ENCODE data around the gene TSEN15.
"Not testable (repeated sequence)": the region's sequence is repeated elsewhere in the genome, so short reads cannot be mapped to it uniquely, and the experiment has no call there.

TSEN15 gene

DNA sequence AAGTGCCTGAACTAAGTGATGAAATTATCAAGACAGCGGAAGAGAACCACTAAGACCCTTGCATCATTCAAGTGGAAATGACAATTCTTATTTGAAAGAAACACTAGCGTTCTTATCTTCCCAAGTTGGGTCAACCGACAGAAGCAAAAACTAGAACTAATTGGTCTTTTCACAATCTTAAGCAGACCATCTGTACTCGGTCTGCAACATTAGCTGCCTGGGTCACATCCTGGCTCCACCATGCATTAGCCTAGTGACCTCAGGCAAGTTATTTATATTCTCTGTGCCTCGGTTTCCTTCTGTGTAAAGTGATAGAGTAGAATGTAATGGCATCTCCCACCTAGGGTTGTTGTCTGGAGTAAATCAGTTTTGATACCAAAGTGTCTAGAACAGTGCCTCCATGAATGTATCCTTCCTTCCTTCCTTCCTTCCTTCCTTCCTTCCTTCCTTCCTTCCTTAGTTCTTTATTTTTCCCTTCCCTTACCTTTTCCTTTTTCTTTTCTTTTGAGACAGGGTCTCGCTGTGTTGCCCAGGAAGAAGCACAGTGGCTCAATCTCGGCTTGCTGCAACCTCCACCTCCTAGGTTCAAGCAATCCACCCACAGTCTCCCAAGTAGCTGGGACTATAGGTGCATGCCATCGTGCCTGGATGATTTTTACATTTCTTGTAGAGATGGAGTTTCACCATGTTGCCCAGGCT lies 20.0 kb upstream of the TSEN15 start:
- DNase-seq (ENCODE audit: low read depth in 2 of 2) = no peak

DNA sequence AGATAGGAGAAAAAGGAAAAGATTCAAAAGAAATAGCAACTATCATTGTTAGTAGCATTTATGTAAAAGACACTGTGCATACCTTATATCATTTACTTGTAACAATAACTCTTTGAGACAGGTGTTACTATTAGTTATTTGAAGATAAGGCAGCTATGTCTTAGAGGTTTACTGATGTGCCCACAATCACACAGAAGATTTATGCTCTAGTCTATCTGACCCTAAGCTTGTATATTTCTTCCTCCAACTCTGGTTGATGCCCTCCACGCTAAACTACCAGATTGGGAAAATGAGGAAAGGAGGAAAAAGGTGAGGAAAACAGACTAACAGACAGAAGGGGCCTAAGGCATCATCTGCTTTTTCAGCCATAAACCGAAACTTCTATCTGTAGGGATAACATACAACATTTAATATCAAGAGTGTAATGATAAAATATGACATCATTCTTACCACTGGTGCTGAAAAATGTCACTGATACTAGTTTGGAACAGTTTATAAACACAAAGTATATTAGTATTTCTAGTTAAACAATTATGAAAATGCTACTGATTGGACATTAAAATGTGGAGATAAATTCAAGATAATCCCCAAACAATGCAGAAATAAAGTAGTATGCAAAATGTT lies 19.1 kb upstream of the TSEN15 start:
- no peak for DNase-seq (ENCODE audit: low read depth in 2 of 2)

DNA sequence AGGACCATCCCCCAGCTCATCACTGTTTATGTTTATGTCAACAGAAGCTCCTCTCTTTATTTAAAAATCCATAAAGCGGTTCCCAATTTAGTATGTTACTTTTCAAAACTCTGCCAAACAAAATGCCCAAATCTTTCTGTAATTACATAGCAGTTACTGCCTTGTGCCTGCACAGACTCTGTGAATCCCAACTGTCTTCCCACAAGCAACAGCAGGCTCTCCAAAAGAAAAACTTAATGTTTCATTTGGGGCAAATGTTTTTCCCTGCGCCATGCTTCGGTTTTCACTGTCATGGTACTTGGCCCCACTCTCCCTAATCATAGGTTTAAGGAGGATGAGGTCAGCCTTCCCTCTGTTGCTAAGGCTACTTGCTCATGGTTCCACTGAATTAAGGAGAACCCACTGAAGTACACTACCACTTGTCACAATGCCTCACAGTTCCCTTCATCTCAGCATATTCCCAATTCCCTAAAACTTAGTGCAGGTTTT lies 18.6 kb upstream of the TSEN15 start:
- DNase-seq (ENCODE audit: low read depth in 2 of 2) = no peak

DNA sequence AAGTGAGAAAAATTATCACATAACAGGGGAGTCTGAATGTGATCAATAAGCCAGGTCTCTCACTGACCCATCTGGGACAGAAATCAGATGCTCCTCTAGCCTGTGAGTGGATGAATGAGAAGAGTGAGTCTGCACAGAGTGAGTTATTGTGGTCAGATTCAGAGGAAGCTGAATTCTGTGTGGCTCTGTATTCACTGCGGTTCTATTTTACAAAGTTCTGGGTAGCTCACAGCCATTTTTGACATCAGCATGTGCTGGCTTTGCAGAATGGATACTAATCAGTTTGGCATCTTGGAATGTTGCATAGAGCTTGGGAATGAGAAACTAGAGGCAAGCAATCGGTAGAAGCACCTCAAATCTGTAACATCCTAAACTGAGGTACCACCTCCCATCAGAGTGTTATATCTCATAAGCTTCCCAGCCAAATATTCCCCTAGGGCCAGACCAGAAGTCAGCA lies 17.8 kb upstream of the TSEN15 start:
- DNase-seq (ENCODE audit: low read depth in 2 of 2) = no peak

DNA sequence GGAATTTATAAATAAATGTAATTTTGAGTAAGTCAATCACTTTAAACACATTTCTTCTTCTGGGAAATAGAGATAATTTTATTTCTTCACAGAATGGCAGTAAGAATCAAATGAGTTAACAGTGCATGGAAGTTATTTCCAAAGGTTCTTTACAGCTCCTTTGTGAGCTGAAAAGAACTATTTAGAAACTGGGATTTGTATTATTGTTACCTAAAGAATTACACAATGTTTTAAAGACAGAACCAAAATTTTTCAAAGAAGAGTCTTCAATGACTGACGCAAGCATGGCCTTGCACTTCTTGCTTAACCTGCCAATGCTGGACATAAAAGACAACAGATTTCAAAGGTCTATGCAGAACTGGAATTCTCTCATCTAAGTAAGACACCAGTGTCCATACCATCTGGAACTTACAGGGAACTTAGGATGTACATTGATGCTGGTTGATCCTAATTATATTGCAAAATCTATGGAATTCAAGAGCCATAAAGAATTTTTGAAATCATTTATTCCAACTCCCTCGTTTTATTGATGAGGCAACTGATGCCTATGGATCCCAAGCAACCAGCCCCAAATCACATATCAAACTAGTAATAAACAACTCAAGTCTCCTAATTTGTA lies 16.7 kb upstream of the TSEN15 start:
- DNase-seq (ENCODE audit: low read depth in 2 of 2) = no peak

DNA sequence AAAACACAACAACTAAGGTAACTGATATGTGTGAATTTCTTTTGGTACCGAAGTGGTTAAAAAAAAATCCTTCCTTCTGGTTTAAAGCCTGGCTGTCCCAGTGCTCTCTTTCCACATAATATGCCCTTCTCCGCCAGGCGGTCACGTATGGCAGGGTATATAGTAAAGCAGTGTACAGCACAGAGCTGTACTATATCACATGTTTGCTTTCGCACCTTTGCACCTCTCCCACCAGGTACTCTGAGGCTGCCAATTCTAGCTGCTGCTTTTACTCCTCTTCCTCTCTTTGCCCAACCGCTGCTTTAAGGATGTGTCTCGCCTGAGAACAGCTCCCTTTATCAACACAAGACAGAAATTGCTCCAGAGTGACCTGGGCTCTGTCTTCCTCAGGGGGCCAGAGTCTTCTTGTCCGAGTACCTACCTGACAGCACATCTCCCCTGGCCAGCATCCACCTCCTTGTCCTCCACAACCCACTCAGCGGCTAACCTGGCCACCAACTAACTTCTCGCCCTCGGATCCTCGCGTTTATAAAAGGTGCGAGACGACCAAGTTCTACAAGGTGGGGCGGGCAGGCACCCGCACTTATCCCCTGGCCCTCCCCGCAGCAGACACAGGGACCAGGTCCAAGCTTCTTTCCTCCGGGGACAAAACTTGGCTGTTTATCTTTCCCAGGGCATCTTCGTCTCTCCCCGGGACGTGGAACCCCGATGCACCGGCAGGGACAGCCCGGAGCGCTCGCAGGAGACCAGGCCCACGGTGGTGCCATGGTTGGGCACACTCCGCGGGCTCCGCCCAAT lies 15.6 kb upstream of the TSEN15 start:
- DNase-seq (ENCODE audit: low read depth in 2 of 2) = no peak

DNA sequence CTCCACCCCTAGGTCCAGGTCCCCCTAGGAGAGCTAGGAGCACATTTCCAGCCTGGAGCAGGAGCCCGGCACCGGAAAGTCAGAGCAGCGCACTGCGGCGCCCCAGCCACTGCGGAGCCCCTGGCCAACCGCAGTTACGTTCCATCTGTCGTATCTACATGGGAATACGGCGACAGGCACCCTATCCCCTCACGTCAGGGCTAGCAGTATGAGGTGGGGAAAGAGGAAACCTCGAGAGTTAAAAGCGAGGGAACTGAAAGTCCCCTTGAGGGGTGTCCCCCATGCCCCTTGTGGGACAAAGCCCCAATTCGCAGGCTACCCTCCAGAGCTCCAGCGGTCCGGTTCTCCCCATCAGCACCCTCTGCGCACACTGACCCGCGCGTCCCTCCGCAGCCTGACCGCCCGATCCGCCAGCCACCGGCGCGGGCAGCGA lies 15.0 kb upstream of the TSEN15 start:
- peak in 1 of 2 donors; percentile 8 for DNase-seq (ENCODE audit: low read depth in 2 of 2)

DNA sequence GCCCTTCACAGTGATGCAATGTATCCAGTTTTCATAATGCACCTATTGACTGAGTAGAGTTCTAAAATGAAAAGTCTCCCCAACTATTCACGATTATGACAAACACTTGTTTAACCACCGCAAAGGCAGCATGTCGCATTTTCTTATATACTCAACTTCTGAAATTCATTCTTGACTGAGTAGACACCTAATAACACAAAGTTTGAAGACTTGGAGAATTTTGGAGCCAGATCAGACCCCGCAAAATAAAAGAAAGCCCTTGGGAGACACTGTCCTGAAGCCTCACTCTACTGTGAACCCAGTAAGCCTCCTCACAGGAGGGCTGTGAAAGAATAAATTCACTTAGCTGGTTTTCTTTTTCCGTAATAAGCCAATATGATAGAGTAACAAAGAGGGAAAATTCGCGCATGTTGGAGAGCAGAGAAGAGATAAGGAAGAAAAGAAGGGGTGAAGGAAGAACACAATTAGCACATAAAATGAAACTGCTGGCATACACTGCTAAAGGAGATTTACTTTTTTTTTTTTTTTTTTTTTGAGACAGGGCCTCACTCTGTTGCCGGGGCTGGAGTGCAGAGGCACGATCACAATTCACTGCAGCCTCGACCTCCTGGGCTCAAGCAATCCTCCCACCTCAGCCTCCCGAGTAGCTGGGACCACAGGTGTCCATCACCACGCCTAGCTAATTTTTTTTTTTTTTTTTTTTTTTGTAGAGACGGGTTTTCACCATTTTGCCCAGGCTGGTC lies 13.5 kb upstream of the TSEN15 start:
- DNase-seq (ENCODE audit: low read depth in 2 of 2) = no peak

DNA sequence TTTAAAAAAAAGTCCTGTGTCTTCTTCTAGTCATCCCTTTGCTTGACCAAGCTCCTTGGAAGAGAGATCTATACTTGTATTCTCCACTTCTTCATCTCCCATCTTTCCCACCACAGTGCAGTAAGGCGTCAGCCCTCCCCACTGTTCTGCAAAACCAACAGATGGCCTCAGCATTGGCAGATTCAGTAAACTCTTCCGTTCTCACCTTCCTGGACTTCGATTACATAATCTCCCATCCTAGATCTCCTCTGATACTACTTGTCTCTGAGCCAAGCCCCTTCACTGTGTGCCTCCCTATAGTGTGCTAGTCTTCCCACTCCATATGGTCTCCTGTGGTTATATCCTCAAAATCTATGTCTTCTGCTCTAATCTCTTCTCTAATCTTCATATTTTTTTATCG lies 12.4 kb upstream of the TSEN15 start:
- no peak for DNase-seq (ENCODE audit: low read depth in 2 of 2)

DNA sequence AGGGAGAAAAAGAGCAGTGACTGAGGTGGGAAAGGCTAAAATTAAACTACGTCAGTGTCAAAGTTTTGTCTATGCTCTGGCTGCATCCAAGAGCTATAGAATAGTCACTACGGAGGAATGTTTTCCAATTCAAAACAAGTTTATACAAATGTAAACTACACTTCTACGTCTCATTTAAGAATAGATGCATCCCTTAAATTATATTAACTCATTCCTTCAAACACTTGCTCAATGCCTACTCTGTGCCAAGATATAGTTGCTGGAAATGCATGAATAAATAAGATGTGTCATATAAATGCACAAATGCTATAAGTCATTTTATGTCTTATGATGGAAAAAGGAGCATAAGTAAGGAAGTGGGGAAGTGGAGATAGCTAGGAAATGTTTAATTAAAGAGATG lies 9.8 kb upstream of the TSEN15 start:
- DNase-seq (ENCODE audit: low read depth in 2 of 2) = no peak

DNA sequence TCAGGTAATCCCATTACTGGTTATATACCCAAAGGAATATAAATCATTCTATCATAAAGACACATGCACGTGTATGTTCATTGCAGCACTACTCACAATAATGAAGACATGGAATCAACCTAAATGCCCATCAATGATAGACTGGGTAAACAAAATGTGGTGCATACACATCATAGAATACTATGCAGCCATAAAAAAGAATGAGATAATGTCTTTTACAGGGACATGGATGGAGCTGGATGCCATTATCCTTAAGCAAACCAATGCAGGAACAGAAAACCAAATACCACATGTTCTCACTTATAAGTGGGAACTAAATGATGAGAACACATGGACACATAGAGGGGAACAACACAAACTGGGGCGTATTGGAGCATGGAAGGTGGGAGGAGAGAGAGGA lies 8.2 kb upstream of the TSEN15 start:
- not testable (repeated sequence) for DNase-seq (ENCODE audit: low read depth in 2 of 2)

DNA sequence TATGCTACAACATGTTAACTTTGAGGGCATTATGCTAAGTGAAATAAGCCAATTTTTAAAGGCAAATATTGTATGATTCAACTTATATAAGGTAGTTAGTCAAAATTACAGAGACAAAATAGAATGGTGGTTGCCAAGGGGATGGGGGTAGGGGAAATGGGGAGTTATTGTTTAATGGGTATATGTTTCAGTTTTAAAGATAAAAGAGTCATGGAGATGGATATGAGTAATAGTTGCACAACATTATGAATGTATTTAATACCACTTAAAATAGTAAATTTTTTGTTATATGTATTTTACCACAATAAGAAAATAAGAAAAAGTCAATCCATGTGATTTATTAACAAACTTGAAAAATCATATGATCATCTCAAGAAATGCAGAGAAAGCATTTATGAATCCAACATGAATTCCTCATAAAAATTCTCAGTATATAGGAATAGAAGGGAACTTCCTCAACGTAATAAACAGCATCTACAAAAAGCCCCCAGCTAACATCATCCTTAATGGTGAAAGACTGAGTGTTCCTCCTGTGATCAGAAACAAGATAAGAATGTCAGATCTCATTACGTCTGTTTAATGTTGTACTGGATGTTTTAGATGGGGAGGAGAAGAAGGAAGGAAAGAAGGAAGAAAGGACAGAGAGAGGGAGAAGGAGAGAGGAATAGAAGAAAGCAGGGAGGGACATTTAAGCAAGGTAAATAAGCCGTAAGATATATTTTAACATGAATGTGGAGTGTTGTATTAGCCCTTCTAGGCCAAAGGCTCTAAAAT lies 6.7 kb upstream of the TSEN15 start:
- no peak for DNase-seq (ENCODE audit: low read depth in 2 of 2)

DNA sequence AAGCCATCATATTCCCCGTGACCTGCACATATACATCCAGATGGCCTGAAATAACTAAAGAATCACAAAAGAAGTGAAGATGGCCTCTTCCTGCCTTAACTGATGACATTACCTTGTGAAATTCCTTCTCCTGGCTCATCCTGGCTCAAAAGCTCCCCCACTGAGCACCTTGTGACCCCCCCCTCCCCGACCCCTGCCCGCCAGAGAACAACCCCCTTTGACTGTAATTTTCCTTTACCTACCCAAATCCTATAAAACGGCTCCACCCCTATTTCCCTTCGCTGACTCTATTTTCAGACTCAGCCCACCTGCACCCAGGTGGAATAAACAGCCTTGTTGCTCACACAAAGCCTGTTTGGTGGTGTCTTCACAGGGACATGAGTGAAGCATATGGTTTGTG lies 4.0 kb upstream of the TSEN15 start:
- not testable (repeated sequence) for DNase-seq (ENCODE audit: low read depth in 2 of 2)

DNA sequence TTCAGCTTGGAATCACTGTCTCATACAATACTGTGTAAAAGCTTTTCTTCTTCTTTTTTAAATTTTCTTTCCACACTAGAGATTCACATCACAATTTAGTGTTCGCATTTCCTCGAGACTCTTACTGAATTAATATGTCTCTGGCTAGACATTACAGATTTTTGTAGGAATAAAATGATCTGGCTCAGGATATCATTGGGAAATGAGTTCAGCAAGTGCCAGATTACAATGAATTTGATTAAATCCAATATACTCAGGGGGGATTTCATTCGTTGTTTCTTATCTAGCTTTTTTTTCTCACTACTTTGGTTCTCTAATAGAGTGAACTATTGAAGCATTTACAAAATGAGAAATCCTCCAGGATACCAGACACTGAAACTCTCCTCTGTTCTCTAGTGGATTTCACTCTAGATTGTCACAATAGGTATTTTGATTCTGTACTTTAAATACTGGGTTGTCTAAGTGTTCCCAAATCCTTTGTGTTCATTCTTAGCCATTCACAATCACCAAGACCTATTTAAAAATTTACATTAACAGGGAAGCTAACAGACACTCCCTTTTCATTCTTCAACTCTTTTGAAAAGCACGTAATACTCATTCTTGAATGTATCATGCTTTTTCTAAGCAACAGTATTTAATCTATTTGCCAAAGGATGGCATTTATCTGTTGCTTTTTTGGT lies 2.8 kb upstream of the TSEN15 start:
- no peak for DNase-seq (ENCODE audit: low read depth in 2 of 2)

DNA sequence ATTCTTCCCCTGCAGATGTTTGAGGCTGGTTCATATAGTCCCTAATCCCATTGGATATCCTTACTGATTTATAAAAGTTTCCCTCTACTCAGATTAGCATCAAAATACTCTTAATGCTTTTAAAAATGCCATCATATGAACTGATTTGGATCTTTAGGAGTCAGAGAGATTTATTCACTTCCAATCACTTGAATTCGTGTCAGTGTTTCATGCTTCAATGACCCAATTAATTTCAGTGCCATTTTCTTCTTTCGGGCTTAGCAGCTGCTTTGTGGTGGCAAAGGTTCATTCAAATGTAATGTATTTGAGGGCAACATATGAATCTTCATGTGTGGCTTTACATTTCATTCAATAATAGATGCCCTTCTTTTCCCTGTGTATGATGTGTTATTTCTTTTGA lies 2.2 kb upstream of the TSEN15 start:
- no peak for DNase-seq (ENCODE audit: low read depth in 2 of 2)

DNA sequence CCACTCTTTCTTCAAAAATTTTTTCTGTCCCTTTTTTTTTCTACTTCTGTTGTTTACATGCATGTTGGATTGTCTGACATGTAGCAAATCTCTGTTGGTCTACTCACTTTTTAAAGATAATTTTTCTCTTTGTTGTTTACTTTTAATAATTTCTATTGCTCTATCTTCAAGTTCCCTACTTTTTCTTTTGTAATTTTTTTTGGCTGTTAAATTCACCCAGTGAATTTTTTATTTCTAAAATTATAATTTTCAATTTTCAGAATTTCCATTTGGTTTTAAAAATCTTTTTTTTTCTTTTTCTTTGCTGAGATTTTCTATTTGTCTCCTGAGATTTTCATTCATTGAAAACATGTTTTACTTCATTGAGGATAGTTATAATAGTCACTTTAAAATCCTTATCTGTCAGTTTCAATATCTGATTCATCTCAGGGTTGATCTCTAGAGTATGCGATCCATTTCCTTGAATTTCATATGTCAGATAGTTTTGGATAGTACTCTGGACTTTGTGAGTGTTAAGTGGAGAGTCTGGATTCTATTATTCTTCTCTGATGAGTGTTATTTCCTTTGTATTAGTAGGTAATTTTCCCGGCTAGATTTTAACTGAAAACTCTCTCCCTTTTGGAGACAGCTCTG lies 1.6 kb upstream of the TSEN15 start:
- DNase-seq (ENCODE audit: low read depth in 2 of 2) = no peak

DNA sequence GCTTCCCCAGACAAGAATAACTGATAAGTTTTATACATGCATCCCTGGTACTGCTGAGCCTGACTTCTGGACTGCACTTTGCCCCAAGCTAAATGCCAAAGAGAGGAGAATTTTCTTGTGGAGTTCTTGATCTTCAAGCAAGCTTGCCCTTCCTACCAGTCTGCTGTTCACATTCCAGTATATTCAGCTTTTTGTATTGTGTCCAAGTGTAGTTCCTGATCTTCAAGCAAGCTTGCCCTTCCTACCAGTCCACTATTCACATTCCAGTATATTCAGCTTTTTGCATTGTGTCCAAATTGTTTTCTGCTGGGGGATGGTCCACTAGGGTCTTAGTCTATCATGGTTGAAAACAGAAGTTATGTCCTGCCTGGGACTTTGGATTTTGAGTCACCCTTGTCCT lies 894 bp upstream of the TSEN15 start:
- no peak for DNase-seq (ENCODE audit: low read depth in 2 of 2)

DNA sequence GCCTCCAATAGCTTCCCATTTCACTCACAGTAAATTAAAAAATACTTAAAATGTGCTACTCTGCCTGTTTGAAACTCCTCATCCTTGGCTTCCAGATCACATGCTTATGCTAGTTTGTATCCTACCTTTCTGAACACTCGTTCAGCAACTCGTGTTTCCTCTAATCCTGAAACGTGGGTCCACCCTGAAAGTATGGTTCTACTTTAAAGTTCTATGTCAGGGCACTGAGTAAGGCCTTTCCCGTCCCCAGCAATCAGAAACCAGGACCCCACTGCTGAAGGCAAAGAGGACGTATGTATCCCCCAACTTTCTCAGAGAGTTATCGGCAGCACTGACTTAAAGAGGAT lies 419 bp upstream of the TSEN15 start:
- DNase-seq (ENCODE audit: low read depth in 2 of 2) = no peak

DNA sequence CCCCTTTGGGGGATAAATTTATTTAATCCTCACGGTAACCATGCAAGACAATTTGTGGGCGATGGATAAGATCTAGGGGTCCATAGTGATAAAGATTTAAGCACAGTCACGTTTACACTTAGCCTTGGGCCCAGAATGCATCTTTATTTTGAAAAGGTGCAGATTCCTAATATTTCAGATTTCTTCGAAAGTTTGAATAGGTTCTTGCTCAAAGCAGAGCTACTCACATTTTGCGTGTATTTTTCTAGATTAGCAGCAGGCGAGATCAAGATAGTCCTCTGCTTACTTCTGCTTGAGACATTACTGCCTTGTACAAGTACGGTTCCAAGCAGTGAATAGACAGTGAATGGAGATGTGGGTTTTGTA lies 647 bp downstream of the TSEN15 start:
- no peak for DNase-seq (ENCODE audit: low read depth in 2 of 2)

DNA sequence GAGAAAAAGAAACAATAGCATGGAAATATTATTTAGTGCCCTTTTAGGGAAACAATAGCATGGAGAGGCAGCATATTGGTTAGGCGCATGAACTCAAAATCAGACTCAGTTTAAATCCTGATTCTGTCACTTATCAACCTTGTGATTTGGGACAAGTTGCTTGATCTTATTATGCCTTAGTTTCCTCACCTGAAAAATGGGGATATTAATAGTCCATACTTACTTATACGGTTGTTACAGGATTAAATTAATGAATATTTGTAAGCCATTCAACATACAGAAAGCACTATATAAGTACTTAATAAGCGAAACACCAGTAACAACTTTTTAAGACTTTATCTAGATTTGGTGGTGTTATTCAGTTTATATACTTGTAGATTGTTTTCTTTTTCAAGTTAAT lies 1.2 kb downstream of the TSEN15 start:
- no peak for DNase-seq (ENCODE audit: low read depth in 2 of 2)
